DND-41 (cell line): Measurements from ENCODE around the gene FOXJ3.

Experiments
- EZH2 ChIP-seq: IDR thresholded peaks from 3 replicates; pipeline ENCODE4 v1.6.1; 2012; ENCODE audit warnings: borderline replicate concordance, low read depth, mild to moderate bottlenecking, moderate library complexity, low read length, inconsistent platforms; ENCODE audit not compliant: severe bottlenecking
- TF ChIP-seq, protein P1 (sequence below): IDR thresholded peaks from 2 replicates; pipeline ENCODE4 v1.5.1; 2012; ENCODE audit warnings: borderline replicate concordance, low read length, moderate library complexity, mild to moderate bottlenecking; ENCODE audit not compliant: poor library complexity, severe bottlenecking; ENCODE audit errors: extremely low read depth

DNA sequence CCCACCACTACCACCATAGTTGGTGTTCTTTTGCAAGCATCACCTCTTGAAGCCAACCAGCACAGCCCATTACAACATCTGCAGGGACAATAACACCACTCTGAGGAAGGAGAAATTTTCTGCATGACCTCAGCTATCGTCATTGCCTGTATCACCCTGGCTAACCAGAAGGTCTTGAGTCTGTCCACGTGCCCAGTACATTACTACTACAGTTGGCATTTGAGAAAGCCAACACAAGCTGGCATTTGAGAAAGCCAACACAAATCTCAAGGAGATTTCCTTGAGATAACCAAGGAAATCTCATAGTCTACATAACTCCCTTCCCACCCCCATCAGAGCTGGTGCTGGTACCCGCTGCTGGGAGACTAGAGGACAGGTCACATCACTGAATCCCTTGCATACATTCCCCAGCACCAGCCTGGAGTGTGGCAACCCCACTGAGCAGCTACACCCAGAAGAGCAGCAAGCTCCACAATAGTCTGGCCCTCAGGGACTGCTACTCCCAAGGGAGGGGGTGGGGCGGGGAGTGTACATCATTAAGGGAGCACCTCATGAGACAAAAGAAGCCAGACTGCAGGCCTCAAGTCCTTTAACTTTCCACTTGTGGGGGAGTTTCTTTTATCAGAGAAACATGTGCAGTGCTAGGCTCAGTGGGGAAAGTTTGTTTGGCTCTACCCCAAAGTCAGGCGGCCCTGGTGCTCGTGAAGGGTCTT, 124.5 kb downstream of the FOXJ3 start:
- TF ChIP-seq EZH2, result no peak
- TF ChIP-seq, protein P1, sequence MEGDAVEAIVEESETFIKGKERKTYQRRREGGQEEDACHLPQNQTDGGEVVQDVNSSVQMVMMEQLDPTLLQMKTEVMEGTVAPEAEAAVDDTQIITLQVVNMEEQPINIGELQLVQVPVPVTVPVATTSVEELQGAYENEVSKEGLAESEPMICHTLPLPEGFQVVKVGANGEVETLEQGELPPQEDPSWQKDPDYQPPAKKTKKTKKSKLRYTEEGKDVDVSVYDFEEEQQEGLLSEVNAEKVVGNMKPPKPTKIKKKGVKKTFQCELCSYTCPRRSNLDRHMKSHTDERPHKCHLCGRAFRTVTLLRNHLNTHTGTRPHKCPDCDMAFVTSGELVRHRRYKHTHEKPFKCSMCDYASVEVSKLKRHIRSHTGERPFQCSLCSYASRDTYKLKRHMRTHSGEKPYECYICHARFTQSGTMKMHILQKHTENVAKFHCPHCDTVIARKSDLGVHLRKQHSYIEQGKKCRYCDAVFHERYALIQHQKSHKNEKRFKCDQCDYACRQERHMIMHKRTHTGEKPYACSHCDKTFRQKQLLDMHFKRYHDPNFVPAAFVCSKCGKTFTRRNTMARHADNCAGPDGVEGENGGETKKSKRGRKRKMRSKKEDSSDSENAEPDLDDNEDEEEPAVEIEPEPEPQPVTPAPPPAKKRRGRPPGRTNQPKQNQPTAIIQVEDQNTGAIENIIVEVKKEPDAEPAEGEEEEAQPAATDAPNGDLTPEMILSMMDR, result no peak
